B cell (primary cell): ENCODE results near the gene RHBDL1. TPM values are rescaled to one million over a fixed set of nuclear protein-coding genes. Genes with fewer than 3 reads are reported as not detected.

Experiments used
- ATAC-seq: fragments of 200-7000 bp; cut with Tn5 transposase; one replicate; pipeline ENCODE4 v1.10.0; 2021; ENCODE audit warnings: low read depth, mild to moderate bottlenecking, moderate number of reproducible peaks, moderate library complexity
- CTCF ChIA-PET: fragments of 350-600 bp; sonication (Branson Sonifier 250); formaldehyde crosslinking; loops from one replicate; lab custom pipeline; 2021; ENCODE audit warnings: antibody characterized with exemption, inconsistent platforms; lab: Charles Lee
- POLR2A ChIA-PET: fragments of 350-600 bp; sonication (Branson Sonifier 250); formaldehyde crosslinking; loops from one replicate; lab custom pipeline; 2021; ENCODE audit warnings: antibody characterized with exemption; lab: Charles Lee
- DNase-seq: peaks from one replicate; pipeline ENCODE4 v3.0.0; 2013
- H2AFZ ChIP-seq: 2 replicates; pipeline ENCODE4 v1.6.1; 2012; ENCODE audit warnings: mild to moderate bottlenecking, low read depth, low read length; ENCODE audit not compliant: insufficient read depth, poor library complexity, severe bottlenecking
- H3K27ac ChIP-seq, 2 donors: 1 replicate in 1 of 2; 2 replicates in 1 of 2; pipeline ENCODE4 v1.5.1; 2012 to 2013; ENCODE audit warnings: low read length in 2 of 2, mild to moderate bottlenecking in 2 of 2, moderate library complexity in 1 of 2
- H3K27me3 ChIP-seq, 4 experiments: fragments of 200-600 bp in 1 of 4; sonication (generic) in 1 of 4; replicated peaks in 1 of 4; 1 replicate in 2 of 4; 2 replicates in 2 of 4; pipeline versions ENCODE4 v1.6.1 to v1.7.0; 2013 to 2016; ENCODE audit warnings: low read length in 3 of 4, mild to moderate bottlenecking in 2 of 4, mixed read lengths in 1 of 4, moderate library complexity in 1 of 4; ENCODE audit not compliant: insufficient read depth in 4 of 4, control insufficient read depth in 3 of 4; ENCODE audit errors: control extremely low read depth in 1 of 4
- H3K36me3 ChIP-seq, 2 experiments: replicated peaks in 1 of 2; 1 replicate in 1 of 2; 2 replicates in 1 of 2; pipeline versions ENCODE4 v1.6.1 to v1.7.1; 2013; ENCODE audit warnings: low read length in 1 of 2; ENCODE audit not compliant: insufficient read depth in 2 of 2, control insufficient read depth in 1 of 2; ENCODE audit errors: control extremely low read depth in 1 of 2, extremely low read depth in 1 of 2
- H3K4me1 ChIP-seq, 2 donors: fragments of 200-600 bp in 1 of 2; sonication (generic) in 1 of 2; 1 replicate in 1 of 2; 2 replicates in 1 of 2; pipeline versions ENCODE4 v1.5.1 to v1.6.1; 2013 to 2017; ENCODE audit warnings: low read length in 2 of 2; ENCODE audit not compliant: control insufficient read depth in 2 of 2, insufficient read depth in 2 of 2
- H3K4me2 ChIP-seq: replicated peaks from 2 replicates; pipeline ENCODE3; 2012; ENCODE audit warnings: mild to moderate bottlenecking, low read depth, low read length; ENCODE audit not compliant: poor library complexity, severe bottlenecking
- H3K4me3 ChIP-seq, 5 experiments: fragments of 200-600 bp in 1 of 5; sonication (generic) in 1 of 5; 1 replicate in 3 of 5; 2 replicates in 2 of 5; pipeline versions ENCODE4 v1.5.1 to v1.7.0; 2011 to 2016; ENCODE audit warnings: low read length in 4 of 5, mild to moderate bottlenecking in 4 of 5, low read depth in 2 of 5, control low read depth in 1 of 5, moderate library complexity in 1 of 5; ENCODE audit not compliant: insufficient read depth in 1 of 5; ENCODE audit errors: control extremely low read depth in 1 of 5, extremely low read depth in 1 of 5
- H3K79me2 ChIP-seq: fragments of 200-600 bp; sonication (generic); one replicate; pipeline ENCODE4 v1.6.0; 2016; ENCODE audit warnings: low read length; ENCODE audit not compliant: control insufficient read depth, insufficient read depth
- H3K9ac ChIP-seq: fragments of 200-600 bp; sonication (generic); 2 replicates; pipeline ENCODE4 v1.6.1; 2017; ENCODE audit warnings: mild to moderate bottlenecking, low read length, moderate library complexity
- H3K9me3 ChIP-seq, 3 donors: one replicate each; pipeline versions ENCODE4 v1.6.1 to v1.7.1; 2013; ENCODE audit warnings: low read length in 2 of 3; ENCODE audit not compliant: control insufficient read depth in 2 of 3, insufficient read depth in 1 of 3; ENCODE audit errors: control extremely low read depth in 1 of 3
- H4K20me1 ChIP-seq: 2 replicates; pipeline ENCODE4 v1.6.0; 2012; ENCODE audit warnings: mild to moderate bottlenecking, low read length; ENCODE audit not compliant: insufficient read depth, control insufficient read depth, poor library complexity, severe bottlenecking
- H3K27ac Mint-ChIP-seq: one replicate; pipeline ENCODE4 v1.8.0; 2021; ENCODE audit warnings: mixed read lengths
- H3K27me3 Mint-ChIP-seq: one replicate; pipeline ENCODE4 v1.8.0; 2021; ENCODE audit warnings: mixed read lengths
- H3K4me1 Mint-ChIP-seq: one replicate; pipeline ENCODE4 v1.8.0; 2021; ENCODE audit warnings: mixed read lengths
- H3K4me3 Mint-ChIP-seq: one replicate; pipeline ENCODE4 v1.8.0; 2021; ENCODE audit warnings: mixed read lengths
- H3K9me3 Mint-ChIP-seq: one replicate; pipeline ENCODE4 v1.8.0; 2022; ENCODE audit warnings: mixed read lengths; ENCODE audit not compliant: insufficient read depth
- CTCF ChIP-seq: fragments of 200-600 bp; IDR thresholded peaks from one replicate; pipeline ENCODE4 v1.8.0; 2022; ENCODE audit warnings: antibody characterized with exemption, mild to moderate bottlenecking
- EZH2 ChIP-seq: IDR thresholded peaks from 2 replicates; pipeline ENCODE4 v1.6.1; 2012; ENCODE audit warnings: borderline replicate concordance, low read depth, mild to moderate bottlenecking, moderate library complexity, low read length; ENCODE audit not compliant: insufficient read depth, poor library complexity, severe bottlenecking
- WGBS: methylation state at CpG from one replicate; pipeline ENCODE4 v1.1.5; 2013; ENCODE audit warnings: missing lambda C conversion rate; ENCODE audit not compliant: insufficient coverage; 5-methylcytosine and 5-hydroxymethylcytosine counted together
- intact Hi-C: fragments of 100-400 bp; cut with micrococcal nuclease; formaldehyde crosslinking; loops from one replicate; pipeline ENCODE4 v1.10.0; 2022
- polyA plus RNA-seq: library from polyadenylated mRNA; depleted of rRNA; stranded (reverse); fragments of >200 nt; gene quantifications from 2 replicates; pipeline ENCODE4 v1.2.3, GENCODE V29; 2012
- total RNA-seq, 2 donors: library from RNA; stranded (reverse); fragments of 120-200 nt in 1 of 2; gene quantifications; 1 replicate in 1 of 2; 2 replicates in 1 of 2; pipeline versions ENCODE4 v1.2.3 to v1.2.4, GENCODE V29; 2013 to 2022

The RHBDL1 gene
- total and polyA plus RNA-seq, 2 donors (not counting 1 experiment from before 2014, with no cell fraction given): 0.76 to 1.6 TPM

DNA sequence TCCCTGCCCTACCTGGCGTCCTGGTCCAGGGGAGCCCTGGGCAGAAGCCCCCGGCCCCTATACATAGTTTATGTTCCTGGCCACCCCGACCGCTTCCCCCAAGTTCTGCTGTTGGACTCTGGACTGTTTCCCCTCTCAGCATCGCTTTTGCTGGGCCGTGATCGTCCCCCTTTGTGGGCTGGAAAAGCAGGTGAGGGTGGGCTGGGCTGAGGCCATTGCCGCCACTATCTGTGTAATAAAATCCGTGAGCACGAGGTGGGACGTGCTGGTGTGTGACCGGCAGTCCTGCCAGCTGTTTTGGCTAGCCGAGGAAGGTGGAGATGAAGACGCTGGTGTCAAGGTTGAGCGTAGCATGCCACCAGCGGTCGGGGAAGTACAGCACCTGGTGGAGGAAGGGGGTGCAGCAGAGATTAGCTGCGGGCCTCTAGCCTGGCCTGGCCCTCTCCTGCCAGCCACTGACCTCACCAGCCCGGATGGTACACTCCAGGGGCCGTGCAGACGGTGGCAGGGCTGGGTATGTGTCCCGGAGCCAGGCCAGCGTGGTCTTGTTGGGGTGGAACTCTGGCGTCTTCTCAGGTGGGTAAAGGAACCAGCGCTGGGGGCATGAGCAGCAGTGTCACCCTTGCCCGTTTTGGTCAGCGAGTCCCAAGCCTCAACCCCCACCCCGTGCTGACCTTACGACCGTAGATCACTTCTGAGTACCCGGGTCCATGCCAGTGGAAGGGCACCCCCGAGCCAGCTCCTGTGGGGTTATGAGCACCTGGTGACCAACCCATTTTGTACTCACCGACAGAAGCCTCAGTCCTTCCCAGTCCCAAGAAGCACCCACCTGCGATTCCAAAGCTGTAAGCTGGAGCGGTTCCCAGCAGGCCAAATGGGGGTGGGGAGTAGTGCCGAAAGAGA is 7.3 kb downstream of the RHBDL1 start:
- TF ChIP-seq CTCF (no peak), EZH2 (no peak)
- Histone ChIP-seq H3K4me3 (no peak overlapping the region), H3K9me3 (no peaks in the 10 kb centered on the region), H3K27ac (no peak overlapping the region), H3K79me2 (peaks cover 37% of the 10 kb centered on the region), H3K4me1 (peaks cover 28 to 56% of the 10 kb centered on the region in 2 donors), H2AFZ (no peak overlapping the region), H3K4me2 (peak overlapping the region; percentile 97), H3K36me3 (peaks cover 0 to 27% of the 10 kb centered on the region in 2 experiments), H3K9ac (no peak overlapping the region), H4K20me1 (peaks cover 31% of the 10 kb centered on the region), H3K27me3 (no peaks in the 10 kb centered on the region)
- CTCF ChIA-PET: no interaction called here
- H3K4me3 Mint-ChIP-seq: peak overlapping the region; percentile 80
- H3K27me3 Mint-ChIP-seq: no peaks in the 10 kb centered on the region
- H3K27ac Mint-ChIP-seq: peak overlapping the region; percentile 86
- ATAC-seq: no peak
- 92% methylated on average over 34 of the region's 36 CpGs for WGBS
- DNase-seq: no peak
- no peaks in the 10 kb centered on the region for H3K9me3 Mint-ChIP-seq
- intact Hi-C loops: loop anchor here (5.0 kb wide), 1 partner anchor 40 kb away; the partner anchor contains the start of gene ANTKMT
- POLR2A ChIA-PET: no interaction called here
- H3K4me1 Mint-ChIP-seq: peaks cover 34% of the 10 kb centered on the region
